HepG2 (cell line): ENCODE results near the gene IKZF3. TPM values are rescaled to one million over a fixed set of nuclear protein-coding genes. Genes with fewer than 3 reads are reported as not detected.
A peak's percentile ranks its signal among the peaks of the same experiment; 100 is the strongest.

Experiments
- ATAC-seq: fragments of 200-7000 bp; cut with Tn5 transposase; 3 replicates; pipeline ENCODE4 v1.9.1; 2020; ENCODE audit warnings: mild to moderate bottlenecking, moderate library complexity
- BruUV-seq: library from RNA; stranded (reverse); fragments of 400-500 nt; replicated peaks from 2 replicates; lab custom pipeline; 2021; lab: Mats Ljungman, UMichigan
- CTCF ChIA-PET: fragments of 300-600 bp; formaldehyde crosslinking; extraction: SDS; loops from one replicate; lab custom pipeline; 2021; ENCODE audit warnings: low total read pairs, inconsistent platforms, low intra/inter-chr PET ratio; lab: Yijun Ruan, JAX
- POLR2A ChIA-PET: fragments of 350-600 bp; sonication (Branson Sonifier 250); formaldehyde crosslinking; loops from one replicate; lab custom pipeline; 2020; ENCODE audit warnings: antibody characterized with exemption, inconsistent platforms; lab: Yijun Ruan, JAX
- DNase-seq: peaks from one replicate; pipeline ENCODE4 v3.0.0-alpha.2; 2015; ENCODE audit warnings: low spot score
- FAIRE-seq: peaks from 3 replicates; lab custom pipeline; 2011; peaks lifted over from hg19 to GRCh38; lab: Jason Lieb, UNC
- H2AFZ ChIP-seq: one replicate; pipeline ENCODE4 v1.6.1; 2011; ENCODE audit warnings: low read length, inconsistent platforms
- H3K27ac ChIP-seq: fragments of 300-600 bp; 3 replicates; pipeline ENCODE4 v1.8.0; 2011; ENCODE audit warnings: mixed run types, mild to moderate bottlenecking, mixed read lengths, low read length, inconsistent platforms; ENCODE audit not compliant: insufficient read depth; ENCODE audit errors: extremely low read length
- H3K27me3 ChIP-seq, 2 experiments: fragments of 200-600 bp in 1 of 2; 2 replicates in 1 of 2; 3 replicates in 1 of 2; pipeline versions ENCODE4 v1.6.0 to v1.8.0; 2011; ENCODE audit warnings: low read length in 2 of 2, mild to moderate bottlenecking in 2 of 2, moderate library complexity in 2 of 2, inconsistent platforms in 1 of 2; ENCODE audit not compliant: insufficient read depth in 2 of 2, control insufficient read depth in 1 of 2
- H3K36me3 ChIP-seq, 2 experiments: fragments of 200-600 bp in 1 of 2; replicated peaks in 1 of 2; 2 replicates in 1 of 2; 3 replicates in 1 of 2; pipeline versions ENCODE4 v1.5.1 to v1.8.0; 2011; ENCODE audit warnings: low read length in 2 of 2, inconsistent platforms in 1 of 2; ENCODE audit not compliant: insufficient read depth in 2 of 2, control insufficient read depth in 1 of 2
- H3K4me1 ChIP-seq: 2 replicates; pipeline ENCODE4 v1.5.1; 2012; ENCODE audit warnings: low read length, inconsistent platforms; ENCODE audit not compliant: insufficient read depth
- H3K4me2 ChIP-seq: 2 replicates; pipeline ENCODE4 v1.6.0; 2011; ENCODE audit warnings: low read depth, low read length, inconsistent platforms
- H3K4me3 ChIP-seq, 3 experiments: fragments of 200-600 bp in 1 of 3; sonication (generic), shearing (Covaris generic) in 1 of 3; replicated peaks in 1 of 3; 2 replicates each; pipeline ENCODE4 v1.5.1; 2011 to 2016; ENCODE audit warnings: low read length in 3 of 3, inconsistent platforms in 2 of 3, low read depth in 2 of 3, mild to moderate bottlenecking in 2 of 3, control low read depth in 1 of 3, mixed read lengths in 1 of 3; ENCODE audit not compliant: insufficient read depth in 1 of 3
- H3K79me2 ChIP-seq: one replicate; pipeline ENCODE4 v1.6.1; 2011; ENCODE audit warnings: low read length, inconsistent platforms; ENCODE audit not compliant: insufficient read depth
- H3K9ac ChIP-seq: 2 replicates; pipeline ENCODE4 v1.6.0; 2011; ENCODE audit warnings: mild to moderate bottlenecking, low read depth, low read length, inconsistent platforms; ENCODE audit not compliant: insufficient read depth
- H3K9me3 ChIP-seq: 2 replicates; pipeline ENCODE4 v1.5.1; 2012; ENCODE audit warnings: mild to moderate bottlenecking, low read length
- H4K20me1 ChIP-seq: 2 replicates; pipeline ENCODE4 v1.6.0; 2011; ENCODE audit warnings: inconsistent platforms, mild to moderate bottlenecking, low read length, moderate library complexity; ENCODE audit not compliant: insufficient read depth
- GATAD2A ChIP-seq: IDR thresholded peaks from 2 replicates; pipeline ENCODE4 v1.6.1; 2016
- HNRNPL ChIP-seq: fragments of 200-400 bp; formaldehyde crosslinking; IDR thresholded peaks from 2 replicates; pipeline ENCODE4 v1.6.1; 2017; ENCODE audit warnings: mild to moderate bottlenecking, low read depth, low read length
- HOXA7 ChIP-seq: sonication (generic); formaldehyde crosslinking; IDR thresholded peaks from 2 replicates; pipeline ENCODE4 v1.8.1; 2022; ENCODE audit warnings: mild to moderate bottlenecking, missing genetic modification reagents, moderate library complexity
- JUN ChIP-seq: sonication (generic); formaldehyde crosslinking; IDR thresholded peaks from 2 replicates; pipeline ENCODE4 v1.4.0; 2020; ENCODE audit warnings: mild to moderate bottlenecking, missing genetic modification reagents
- NR2C2 ChIP-seq: sonication (generic); formaldehyde crosslinking; IDR thresholded peaks from 2 replicates; pipeline ENCODE4 v1.4.0; 2020; ENCODE audit warnings: missing genetic modification reagents, mild to moderate bottlenecking, moderate library complexity, borderline replicate concordance
- SKI ChIP-seq: fragments of 450-650 bp; IDR thresholded peaks from one replicate; pipeline ENCODE4 v1.6.1; 2018; ENCODE audit warnings: mild to moderate bottlenecking; ENCODE audit not compliant: partially characterized antibody
- TAF15 ChIP-seq: fragments of 200-400 bp; formaldehyde crosslinking; IDR thresholded peaks from one replicate; pipeline ENCODE4 v1.6.1; 2018; ENCODE audit warnings: mild to moderate bottlenecking, low read depth, low read length; ENCODE audit not compliant: poor library complexity, severe bottlenecking
- TBP ChIP-seq: sonication (generic); formaldehyde crosslinking; IDR thresholded peaks from 2 replicates; pipeline ENCODE4 v1.5.0; 2020; ENCODE audit warnings: missing genetic modification reagents
- WGBS: methylation state at CpG from one replicate; pipeline ENCODE4 v1.1.6; 2017; ENCODE audit warnings: low lambda C conversion rate; 5-methylcytosine and 5-hydroxymethylcytosine counted together
- in situ Hi-C: cut with HindIII; loops from 2 replicates; pipeline ENCODE4 v1.10.0; 2017; ENCODE audit warnings: low pct_unique_long_range_greater_than_20kb; ENCODE audit not compliant: extremely low pct_ligation_motif_present
- intact Hi-C: fragments of 100-400 bp; cut with micrococcal nuclease; formaldehyde crosslinking; loops from one replicate; pipeline ENCODE4 v1.10.0; 2022; ENCODE audit not compliant: unreplicated experiment
- polyA plus RNA-seq, 8 experiments: library from polyadenylated mRNA; depleted of rRNA in 3 of 8; stranded (reverse) in 7 of 8; unstranded in 1 of 8; fragments of >200 nt; fragmentation: Illumina TruSeq in 4 of 8; extraction: Trizol in 4 of 8; gene quantifications; 2 replicates each; pipeline versions ENCODE4 v1.2.1 to v1.2.3, GENCODE V29; 2011 to 2016; ENCODE audit warnings: low read depth in 4 of 8, missing spikeins in 1 of 8, mixed read lengths in 1 of 8; ENCODE audit not compliant: insufficient read depth in 1 of 8
- total RNA-seq, 5 experiments: library from RNA; depleted of rRNA; stranded (reverse); fragments of >200 nt; fragmentation: Illumina TruSeq; extraction: Trizol; gene quantifications; 2 replicates each; pipeline ENCODE4 v1.2.3, GENCODE V29; 2016; ENCODE audit warnings: low read depth in 1 of 5
- TF ChIP-seq, protein P1 (sequence below): sonication (generic); formaldehyde crosslinking; IDR thresholded peaks from 2 replicates; pipeline ENCODE4 v1.4.0; 2020; ENCODE audit warnings: missing genetic modification reagents, low read depth, mild to moderate bottlenecking, borderline replicate concordance
- TF ChIP-seq, protein P2 (sequence below): sonication (generic); formaldehyde crosslinking; IDR thresholded peaks from 2 replicates; pipeline ENCODE4 v1.4.0; 2020; ENCODE audit warnings: low read depth, mild to moderate bottlenecking, missing genetic modification reagents

Gene IKZF3
- total and polyA plus RNA-seq, 2 of the 13 experiments (the other 11 are each of a cell fraction or from before 2014, with no cell fraction given), result not detected

DNA sequence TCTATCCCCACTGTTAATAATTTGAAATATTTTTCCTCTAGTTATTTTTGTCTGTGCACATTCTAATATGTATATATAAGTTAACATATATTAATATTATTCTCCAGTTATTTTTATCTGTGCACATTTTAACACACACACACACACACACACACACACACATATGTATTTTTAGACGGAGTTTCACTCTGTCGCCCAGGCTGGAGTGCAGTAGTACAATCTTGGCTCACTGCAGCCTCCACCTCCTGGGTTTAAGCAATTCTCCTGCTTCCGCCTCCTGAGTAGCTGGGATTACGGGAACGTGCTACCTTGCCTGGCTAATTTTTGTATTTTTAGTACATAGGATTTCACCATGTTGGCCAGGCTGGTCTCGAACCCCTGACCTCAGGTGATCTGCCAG lies 146.5 kb downstream of the IKZF3 start (continued):
- TF ChIP-seq, protein P1, sequence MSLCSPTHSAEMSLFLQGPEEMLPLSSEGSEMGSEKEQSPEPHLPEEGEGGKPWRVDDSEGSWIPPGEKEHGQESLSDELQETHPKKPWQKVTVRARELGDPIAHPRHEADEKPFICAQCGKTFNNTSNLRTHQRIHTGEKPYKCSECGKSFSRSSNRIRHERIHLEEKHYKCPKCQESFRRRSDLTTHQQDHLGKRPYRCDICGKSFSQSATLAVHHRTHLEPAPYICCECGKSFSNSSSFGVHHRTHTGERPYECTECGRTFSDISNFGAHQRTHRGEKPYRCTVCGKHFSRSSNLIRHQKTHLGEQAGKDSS (CRISPR knock-in tag), result no peak
- TF ChIP-seq TAF15 (no peak), HOXA7 (no peak), TBP (CRISPR knock-in tag) (no peak), NR2C2 (CRISPR knock-in tag) (no peak), GATAD2A (CRISPR knock-in tag) (no peak), SKI (no peak)
- TF ChIP-seq, protein P2, sequence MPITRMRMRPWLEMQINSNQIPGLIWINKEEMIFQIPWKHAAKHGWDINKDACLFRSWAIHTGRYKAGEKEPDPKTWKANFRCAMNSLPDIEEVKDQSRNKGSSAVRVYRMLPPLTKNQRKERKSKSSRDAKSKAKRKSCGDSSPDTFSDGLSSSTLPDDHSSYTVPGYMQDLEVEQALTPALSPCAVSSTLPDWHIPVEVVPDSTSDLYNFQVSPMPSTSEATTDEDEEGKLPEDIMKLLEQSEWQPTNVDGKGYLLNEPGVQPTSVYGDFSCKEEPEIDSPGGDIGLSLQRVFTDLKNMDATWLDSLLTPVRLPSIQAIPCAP (CRISPR knock-in tag), result no peak

DNA sequence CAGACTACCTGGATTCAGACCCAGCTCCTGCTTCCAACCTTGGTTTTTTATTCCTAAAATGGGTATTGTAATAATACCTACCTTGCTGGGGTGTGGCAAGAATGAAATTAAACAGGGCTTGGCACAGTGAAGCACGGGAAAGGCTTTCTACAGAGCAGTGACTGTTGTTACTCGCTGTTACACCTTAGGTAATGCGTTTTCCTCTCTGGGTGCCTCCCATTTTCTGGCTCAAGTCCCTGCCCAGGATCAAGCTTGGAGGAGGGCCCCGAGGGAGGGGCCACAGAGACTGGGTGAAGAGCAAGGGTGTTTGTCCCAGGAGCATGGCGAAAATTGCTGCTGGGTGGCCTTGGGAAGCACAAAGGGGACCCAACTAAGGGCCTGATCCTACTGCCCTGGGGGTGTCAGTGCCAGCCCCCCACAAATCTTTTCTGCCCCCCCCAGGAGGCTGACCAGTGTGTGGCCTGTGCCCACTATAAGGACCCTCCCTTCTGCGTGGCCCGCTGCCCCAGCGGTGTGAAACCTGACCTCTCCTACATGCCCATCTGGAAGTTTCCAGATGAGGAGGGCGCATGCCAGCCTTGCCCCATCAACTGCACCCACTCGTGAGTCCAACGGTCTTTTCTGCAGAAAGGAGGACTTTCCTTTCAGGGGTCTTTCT lies 147.1 kb downstream of the IKZF3 start:
- H3K4me1 ChIP-seq, result no peaks in the 10 kb centered on the region
- ATAC-seq (no peak), FAIRE-seq (no peak), DNase-seq (no peak)
- TF ChIP-seq JUN (CRISPR knock-in tag) (no peak), HNRNPL (peak; percentile 55; the same call in 1 of the 2 replicates)
- no TSS peak for BruUV-seq
- no peaks in the 10 kb centered on the region for H4K20me1 ChIP-seq
- H3K4me2 ChIP-seq, result no peak overlapping the region
- H3K27me3 ChIP-seq, result no peaks in the 10 kb centered on the region
- POLR2A ChIA-PET, result no interaction called here
- in situ Hi-C loops, result no loop called here
- CTCF ChIA-PET, result interaction anchor here (2.3 kb wide), 1 partner anchor 38 kb away, joined by 14 read pairs; no protein-coding TSS in a partner anchor
- H3K9me3 ChIP-seq, result no peaks in the 10 kb centered on the region
- no peaks in the 10 kb centered on the region for H3K79me2 ChIP-seq
- intact Hi-C loops, result no loop called here
- no peak overlapping the region for H3K9ac ChIP-seq
- no peak overlapping the region for H3K4me3 ChIP-seq
- H2AFZ ChIP-seq, result no peak overlapping the region
- WGBS, result 98% methylated on average over 11 of the region's 11 CpGs
- peaks cover 26 to 75% of the 10 kb centered on the region in 2 experiments for H3K36me3 ChIP-seq
- no peak overlapping the region for H3K27ac ChIP-seq
